PC-3 (cell line): ENCODE results near the gene KRTAP10-10. TPM values are rescaled to one million over a fixed set of nuclear protein-coding genes. Genes with fewer than 3 reads are reported as not detected.

Source experiments
- ATAC-seq: fragments of 200-7000 bp; cut with Tn5 transposase; 2 replicates; pipeline ENCODE4 v1.9.1; 2020; ENCODE audit warnings: mild to moderate bottlenecking, moderate library complexity
- BruUV-seq: library from RNA; stranded (reverse); fragments of 400-500 nt; replicated peaks from 2 replicates; lab custom pipeline; 2021; lab: Mats Ljungman, UMichigan
- CTCF ChIA-PET: fragments of 300-600 bp; sonication (Branson Sonifier 250); formaldehyde crosslinking; loops from one replicate; lab custom pipeline; 2022; ENCODE audit warnings: antibody characterized with exemption; lab: Charles Lee
- POLR2A ChIA-PET: fragments of 300-600 bp; sonication (Branson Sonifier 250); formaldehyde crosslinking; loops from one replicate; lab custom pipeline; 2022; ENCODE audit warnings: antibody characterized with exemption; ENCODE audit not compliant: unreplicated experiment; lab: Charles Lee
- DNase-seq: peaks from one replicate; pipeline ENCODE4 v3.0.0-alpha.2; 2015
- H2AFZ ChIP-seq: fragments of 300-600 bp; sonication (generic); 2 replicates; pipeline ENCODE4 v1.6.0; 2016; ENCODE audit warnings: antibody characterized with exemption, low read length
- H3F3A ChIP-seq: fragments of 300-600 bp; sonication (generic); one replicate; pipeline ENCODE4 v1.6.0; 2017; ENCODE audit warnings: antibody characterized with exemption, low read length, control low read depth, mild to moderate bottlenecking; ENCODE audit not compliant: unreplicated experiment
- H3K27ac ChIP-seq: fragments of 300-600 bp; sonication (generic); 2 replicates; pipeline ENCODE4 v1.5.1; 2016; ENCODE audit warnings: mild to moderate bottlenecking, low read length
- H3K27me3 ChIP-seq: fragments of 300-600 bp; sonication (generic); 2 replicates; pipeline ENCODE4 v1.6.1; 2016; ENCODE audit warnings: low read length, mixed read lengths
- H3K36me3 ChIP-seq: fragments of 300-600 bp; sonication (generic); 2 replicates; pipeline ENCODE4 v1.6.1; 2016; ENCODE audit warnings: low read depth, mixed run types, low read length, mixed read lengths
- H3K4me1 ChIP-seq: fragments of 300-600 bp; sonication (generic); 2 replicates; pipeline ENCODE4 v1.5.1; 2016; ENCODE audit warnings: low read length; ENCODE audit not compliant: insufficient read depth
- H3K4me2 ChIP-seq: fragments of 300-600 bp; sonication (generic); 2 replicates; pipeline ENCODE4 v1.6.0; 2016; ENCODE audit warnings: low read length
- H3K4me3 ChIP-seq: fragments of 300-600 bp; sonication (generic); 2 replicates; pipeline ENCODE4 v1.5.1; 2016; ENCODE audit warnings: mild to moderate bottlenecking, low read length, mixed read lengths
- H3K79me2 ChIP-seq: fragments of 300-600 bp; sonication (generic); 2 replicates; pipeline ENCODE4 v1.6.1; 2017; ENCODE audit warnings: low read length, mixed read lengths
- H3K9ac ChIP-seq: fragments of 300-600 bp; sonication (generic); 2 replicates; pipeline ENCODE4 v1.6.0; 2016; ENCODE audit warnings: mild to moderate bottlenecking, low read length
- H3K9me2 ChIP-seq: fragments of 300-600 bp; sonication (generic); replicated peaks from 2 replicates; pipeline ENCODE4 v1.6.1; 2016; ENCODE audit warnings: mixed run types, low read length, mixed read lengths
- H3K9me3 ChIP-seq: fragments of 300-600 bp; sonication (generic); 2 replicates; pipeline ENCODE4 v1.6.1; 2016; ENCODE audit warnings: low read length, mixed read lengths
- H4K20me1 ChIP-seq: fragments of 300-600 bp; sonication (generic); 2 replicates; pipeline ENCODE4 v1.6.1; 2016; ENCODE audit warnings: low read length, mixed read lengths
- EZH2 ChIP-seq: fragments of 300-600 bp; sonication (generic); IDR thresholded peaks from one replicate; pipeline ENCODE4 v1.6.1; 2017; ENCODE audit warnings: antibody characterized with exemption, mild to moderate bottlenecking, low read length; ENCODE audit not compliant: unreplicated experiment
- EZH2phosphoT487 ChIP-seq: fragments of 300-600 bp; sonication (generic); IDR thresholded peaks from 2 replicates; pipeline ENCODE4 v1.6.1; 2018; ENCODE audit warnings: mild to moderate bottlenecking, antibody characterized with exemption, low read length, borderline replicate concordance
- intact Hi-C: fragments of 100-400 bp; cut with micrococcal nuclease; formaldehyde crosslinking; loops from 2 replicates; pipeline ENCODE4 v1.9.0; 2023
- total RNA-seq: library from RNA; depleted of rRNA; stranded (reverse); fragments of >200 nt; gene quantifications from 2 replicates; pipeline ENCODE4 v1.2.3, GENCODE V29; 2014
- TF ChIP-seq, protein P1 (sequence below): fragments of 300-600 bp; sonication (generic); conservative IDR thresholded peaks from 2 replicates; pipeline ENCODE4 v1.5.1; 2017; ENCODE audit warnings: antibody characterized with exemption, low read depth, mild to moderate bottlenecking, low read length

KRTAP10-10 gene
- total RNA-seq, 1 experiment from 2014 or later = not detected

DNA sequence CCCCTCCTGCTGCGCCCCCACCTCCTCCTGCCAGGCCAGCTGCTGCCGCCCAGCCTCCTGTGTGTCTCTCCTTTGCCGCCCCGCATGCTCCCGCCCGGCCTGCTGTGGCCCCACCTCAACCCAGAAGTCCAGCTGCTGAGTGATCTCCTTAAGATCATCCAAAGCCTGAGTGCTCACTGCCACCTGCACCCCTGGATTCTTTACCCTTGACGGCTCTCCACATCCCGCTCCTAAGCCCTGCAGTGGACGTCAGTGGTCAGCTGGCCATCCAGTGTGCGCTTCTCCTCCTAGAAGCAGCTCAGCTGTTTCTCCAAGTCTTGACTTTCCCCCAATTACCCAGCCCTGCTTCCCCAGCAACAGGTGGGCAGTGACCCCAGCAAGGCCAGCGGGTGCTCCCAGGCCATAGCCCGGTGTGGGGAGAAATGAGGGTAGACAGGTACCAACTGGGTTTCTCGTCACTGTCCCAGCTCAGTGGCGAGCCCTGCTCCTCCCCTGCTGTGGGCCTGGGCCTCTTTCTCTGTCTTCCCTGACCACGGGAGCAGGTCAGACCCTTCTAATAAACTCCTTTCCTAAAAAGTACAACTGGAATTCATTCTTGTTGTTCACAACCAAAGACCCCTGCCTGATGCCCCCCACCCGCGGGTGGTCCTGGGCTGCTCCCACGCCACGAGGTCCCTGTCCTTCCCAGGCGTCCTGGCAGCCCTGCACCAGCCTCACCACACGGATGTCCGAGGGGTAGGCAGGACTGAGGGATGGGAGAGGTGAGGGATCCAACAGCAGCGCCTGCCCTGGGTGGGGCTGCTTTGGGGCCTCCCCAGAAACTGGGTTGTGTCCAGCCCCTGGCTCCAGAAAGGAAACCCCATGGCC lies 35.3 kb upstream of the KRTAP10-10 start:
- DNase-seq = no peak
- H3K9me2 ChIP-seq = no peaks in the 10 kb centered on the region
- TF ChIP-seq, protein P1, sequence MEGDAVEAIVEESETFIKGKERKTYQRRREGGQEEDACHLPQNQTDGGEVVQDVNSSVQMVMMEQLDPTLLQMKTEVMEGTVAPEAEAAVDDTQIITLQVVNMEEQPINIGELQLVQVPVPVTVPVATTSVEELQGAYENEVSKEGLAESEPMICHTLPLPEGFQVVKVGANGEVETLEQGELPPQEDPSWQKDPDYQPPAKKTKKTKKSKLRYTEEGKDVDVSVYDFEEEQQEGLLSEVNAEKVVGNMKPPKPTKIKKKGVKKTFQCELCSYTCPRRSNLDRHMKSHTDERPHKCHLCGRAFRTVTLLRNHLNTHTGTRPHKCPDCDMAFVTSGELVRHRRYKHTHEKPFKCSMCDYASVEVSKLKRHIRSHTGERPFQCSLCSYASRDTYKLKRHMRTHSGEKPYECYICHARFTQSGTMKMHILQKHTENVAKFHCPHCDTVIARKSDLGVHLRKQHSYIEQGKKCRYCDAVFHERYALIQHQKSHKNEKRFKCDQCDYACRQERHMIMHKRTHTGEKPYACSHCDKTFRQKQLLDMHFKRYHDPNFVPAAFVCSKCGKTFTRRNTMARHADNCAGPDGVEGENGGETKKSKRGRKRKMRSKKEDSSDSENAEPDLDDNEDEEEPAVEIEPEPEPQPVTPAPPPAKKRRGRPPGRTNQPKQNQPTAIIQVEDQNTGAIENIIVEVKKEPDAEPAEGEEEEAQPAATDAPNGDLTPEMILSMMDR = no peak
- TF ChIP-seq EZH2 = no peak
- no peak for TF ChIP-seq EZH2phosphoT487
- POLR2A ChIA-PET = no interaction called here
- no TSS peak for BruUV-seq
- no peak overlapping the region for H3K4me2 ChIP-seq
- H2AFZ ChIP-seq = no peak overlapping the region
- CTCF ChIA-PET = no interaction called here
- intact Hi-C loops = no loop called here
- no peaks in the 10 kb centered on the region for H3K36me3 ChIP-seq
- no peaks in the 10 kb centered on the region for H3K9me3 ChIP-seq
- H3F3A ChIP-seq = no peaks in the 10 kb centered on the region
- H3K4me3 ChIP-seq = no peak overlapping the region
- H3K4me1 ChIP-seq = peaks cover under 1% of the 10 kb centered on the region
- H3K9ac ChIP-seq = no peak overlapping the region
- H3K27me3 ChIP-seq = no peaks in the 10 kb centered on the region
- no peak overlapping the region for H3K27ac ChIP-seq
- H3K79me2 ChIP-seq = no peaks in the 10 kb centered on the region
- no peak for ATAC-seq
- no peaks in the 10 kb centered on the region for H4K20me1 ChIP-seq

DNA sequence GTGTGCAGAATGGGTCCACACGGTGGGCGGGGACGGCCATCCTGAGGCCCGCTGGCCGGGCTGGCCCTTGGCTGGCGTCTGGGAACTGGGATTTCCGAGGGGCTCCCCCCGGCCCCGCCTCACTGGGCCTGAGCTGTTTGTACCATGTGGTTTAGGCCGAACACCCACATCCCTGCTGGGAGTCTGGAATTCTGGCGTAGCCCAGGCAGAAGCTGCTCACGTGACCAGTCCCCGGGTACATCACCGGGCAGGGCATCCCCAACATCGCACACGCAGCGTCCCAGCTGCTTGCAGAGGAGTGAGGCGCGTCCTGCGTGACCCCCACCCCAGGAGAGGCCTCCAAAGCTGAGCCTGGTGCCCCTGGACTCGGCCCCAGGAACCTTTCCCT lies 34.7 kb upstream of the KRTAP10-10 start:
- Histone ChIP-seq H3K9me2 (no peaks in the 10 kb centered on the region), H3K4me2 (no peak overlapping the region), H3K36me3 (no peaks in the 10 kb centered on the region), H3K9ac (no peak overlapping the region), H3K27ac (no peak overlapping the region), H4K20me1 (no peaks in the 10 kb centered on the region), H2AFZ (no peak overlapping the region), H3K79me2 (no peaks in the 10 kb centered on the region), H3K27me3 (no peaks in the 10 kb centered on the region), H3F3A (no peaks in the 10 kb centered on the region), H3K4me1 (no peaks in the 10 kb centered on the region), H3K9me3 (no peaks in the 10 kb centered on the region), H3K4me3 (no peak overlapping the region)
- no TSS peak for BruUV-seq
- ATAC-seq = no peak
- ChIA-PET CTCF (no interaction called here), POLR2A (no interaction called here)
- intact Hi-C loops = no loop called here
- no peak for DNase-seq
- TF ChIP-seq EZH2 (no peak), EZH2phosphoT487 (no peak)
- TF ChIP-seq, protein P1 = no peak
